ENCODE data around the gene PTPRN2. TPM values are rescaled to one million over a fixed set of nuclear protein-coding genes. Genes with fewer than 3 reads are reported as not detected.

Gene PTPRN2
- total and polyA plus RNA-seq, 9 of the 15 experiments (the other 6 are each of a cell fraction or from before 2014, with no cell fraction given), result not detected

DNA sequence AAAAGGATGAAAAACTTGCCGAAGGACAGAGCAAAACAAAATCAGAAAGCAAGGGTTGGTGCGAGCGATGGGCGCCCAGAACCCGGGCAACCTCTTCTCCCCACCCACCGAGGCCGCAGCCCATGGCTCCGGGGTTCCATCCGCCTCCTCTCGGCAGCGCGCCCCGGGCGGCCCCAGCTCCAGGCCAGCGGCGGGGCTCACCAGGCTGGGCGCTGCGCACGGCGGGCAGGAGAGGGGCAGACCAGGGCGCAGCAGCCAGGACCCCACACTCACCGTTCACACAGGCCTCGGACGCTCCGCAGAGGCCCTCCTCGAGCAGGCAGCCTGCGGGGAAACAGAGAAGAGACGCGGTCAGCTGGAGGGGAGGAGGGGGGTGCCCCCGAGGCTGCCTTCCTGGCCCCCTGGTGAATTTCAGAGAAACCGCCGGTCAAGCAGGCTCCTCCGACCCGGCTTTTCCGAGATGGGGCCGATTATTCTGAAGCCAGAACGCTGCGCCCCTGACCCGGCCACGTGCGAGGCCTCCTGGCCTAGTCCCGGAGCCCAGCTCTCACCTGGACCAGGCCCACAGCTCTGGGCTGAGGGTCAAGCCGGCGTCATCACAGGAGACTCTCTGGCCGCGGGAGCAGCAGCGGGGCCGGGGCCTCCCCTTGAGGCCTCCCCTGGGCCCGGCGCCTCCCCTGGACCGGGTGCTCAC lies 98.0 kb downstream of the PTPRN2 start:
- Histone ChIP-seq H3K36me3 (ENCODE audit: control insufficient read depth, insufficient read depth, low read length) (no peaks in the 10 kb centered on the region), H3K4me2 (ENCODE audit: insufficient read depth, low read length) (no peak overlapping the region), H3K9me3 (replicated peaks; ENCODE audit: control insufficient read depth, insufficient read depth, low read depth, low read length) (no peaks in the 10 kb centered on the region), H3K27me3 (ENCODE audit: control insufficient read depth in 2 of 2, insufficient read depth in 2 of 2, low read length in 2 of 2) (peaks cover 48 to 73% of the 10 kb centered on the region in 2 experiments), H3K9me1 (ENCODE audit: control insufficient read depth, insufficient read depth, low read length) (no peaks in the 10 kb centered on the region), H4K20me1 (replicated peaks; ENCODE audit: control insufficient read depth, insufficient read depth, low read length) (peaks cover 9% of the 10 kb centered on the region; the same call in 1 of the 2 replicates), H3K4me3 (no peak overlapping the region), H3K79me2 (ENCODE audit: control insufficient read depth, insufficient read depth, low read length) (no peaks in the 10 kb centered on the region), H2AFZ (ENCODE audit: low read depth, low read length) (no peak overlapping the region), H3K4me1 (replicated peaks in 1 of 2; ENCODE audit: control insufficient read depth in 2 of 2, insufficient read depth in 2 of 2, low read length in 2 of 2) (peaks cover 0 to 20% of the 10 kb centered on the region in 2 experiments; a peak in 1 of 5 replicates), H3K9ac (ENCODE audit: insufficient read depth in 1 of 2, low read depth in 2 of 2, low read length in 2 of 2) (no peak overlapping the region), H3K27ac (ENCODE audit: extremely low read depth, low read depth, low read length) (no peak overlapping the region)
- BruUV-seq (replicated peaks), result no TSS peak
- no peak for TF ChIP-seq ZNF197 (CRISPR knock-in tag; IDR thresholded peaks at IDR 0.05; ENCODE audit: low read depth)
- 0 out of 2 replicates have a peak, but pooled peaks have one; percentile 21 for TF ChIP-seq ZFX (CRISPR knock-in tag; IDR thresholded peaks at IDR 0.05)
- no peak for TF ChIP-seq SMAD3 (CRISPR knock-in tag; conservative IDR thresholded peaks at IDR 0.05)
- FAIRE-seq, result no peak
- 1% methylated on average over 49 of the region's 51 CpGs for WGBS (ENCODE audit: insufficient coverage, low coverage, missing lambda C conversion rate)
- no peak for DNase-seq (ENCODE audit: extremely low read depth in 1 of 4, low spot score in 3 of 4)
- in situ Hi-C loops (cut with MboI) (no loop called here), intact Hi-C loops (cut with micrococcal nuclease) (loop anchor here (10.0 kb wide), 1 partner anchor 155 kb away; no protein-coding TSS in a partner anchor)
- POLR2A ChIA-PET, result interaction anchor here (0.6 to 0.7 kb wide), 2 partner anchors 15 to 50 kb away, joined by 3 read pairs; no protein-coding TSS in a partner anchor
- no peak for ATAC-seq
- CTCF ChIA-PET (ENCODE audit: low intra/inter-chr PET ratio), result no interaction called here
